Fibroblast of peridontal ligament (primary cell): Measurements from ENCODE around the gene SLC25A27.

Source experiments
- DNase-seq: peaks from one replicate; pipeline ENCODE4 v3.0.0-alpha.2; 2010; ENCODE audit errors: extremely low read depth

SLC25A27 gene

DNA sequence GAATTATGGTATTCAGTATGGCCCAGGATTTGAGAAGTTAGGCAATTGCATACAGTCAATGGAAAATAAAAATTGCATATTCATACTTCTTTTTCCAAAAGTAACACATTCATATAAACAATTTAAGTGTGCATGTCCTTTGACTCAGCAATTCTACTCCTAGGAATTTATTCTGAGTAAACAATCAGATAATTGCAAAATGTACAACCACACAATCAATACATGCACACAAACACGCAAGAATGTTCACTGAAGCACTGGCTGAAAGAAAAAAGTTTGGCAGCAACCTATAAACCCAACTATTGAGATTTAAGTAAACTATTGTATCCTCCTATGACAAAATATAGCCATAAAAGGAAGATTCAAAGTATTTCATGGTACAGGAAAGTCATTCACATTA lies 1.8 kb upstream of the SLC25A27 start:
- peak; percentile 90 for DNase-seq

DNA sequence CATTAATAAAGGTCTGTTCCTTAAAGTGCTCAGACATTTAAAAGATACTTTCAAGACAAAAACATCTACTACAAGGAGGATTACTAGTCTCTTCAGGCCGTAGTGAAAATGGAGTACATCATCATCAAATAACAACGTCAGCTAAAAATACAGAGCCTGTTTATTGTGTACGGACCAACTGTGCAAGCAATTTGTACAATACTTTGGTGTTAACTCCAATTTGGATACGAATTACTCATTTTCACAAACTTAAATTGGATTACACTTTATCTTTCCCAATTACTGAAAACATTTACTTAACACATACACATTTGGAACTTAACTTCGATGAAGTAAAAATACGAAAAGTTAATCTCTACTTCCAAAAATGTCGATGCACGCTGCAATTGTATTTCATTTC lies 959 bp upstream of the SLC25A27 start:
- peak; percentile 6 for DNase-seq

DNA sequence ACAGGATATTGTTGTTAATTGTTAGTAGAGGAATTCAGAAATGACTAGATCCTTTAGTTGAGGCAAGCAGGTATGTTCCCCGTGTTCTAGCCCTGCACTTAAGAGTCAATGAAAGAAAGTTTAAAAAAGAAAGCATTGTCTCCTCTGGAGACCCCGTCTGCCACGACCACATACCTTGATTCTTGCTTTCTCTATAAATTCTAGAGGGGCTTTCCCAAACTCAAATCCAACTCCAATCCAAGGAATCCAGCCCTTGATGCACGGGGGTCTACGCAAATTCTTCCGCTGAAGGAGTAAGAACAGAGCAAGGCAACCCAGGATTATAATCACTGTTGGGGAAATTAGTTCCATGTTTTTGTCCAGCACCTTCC lies 558 bp upstream of the SLC25A27 start:
- no peak for DNase-seq

DNA sequence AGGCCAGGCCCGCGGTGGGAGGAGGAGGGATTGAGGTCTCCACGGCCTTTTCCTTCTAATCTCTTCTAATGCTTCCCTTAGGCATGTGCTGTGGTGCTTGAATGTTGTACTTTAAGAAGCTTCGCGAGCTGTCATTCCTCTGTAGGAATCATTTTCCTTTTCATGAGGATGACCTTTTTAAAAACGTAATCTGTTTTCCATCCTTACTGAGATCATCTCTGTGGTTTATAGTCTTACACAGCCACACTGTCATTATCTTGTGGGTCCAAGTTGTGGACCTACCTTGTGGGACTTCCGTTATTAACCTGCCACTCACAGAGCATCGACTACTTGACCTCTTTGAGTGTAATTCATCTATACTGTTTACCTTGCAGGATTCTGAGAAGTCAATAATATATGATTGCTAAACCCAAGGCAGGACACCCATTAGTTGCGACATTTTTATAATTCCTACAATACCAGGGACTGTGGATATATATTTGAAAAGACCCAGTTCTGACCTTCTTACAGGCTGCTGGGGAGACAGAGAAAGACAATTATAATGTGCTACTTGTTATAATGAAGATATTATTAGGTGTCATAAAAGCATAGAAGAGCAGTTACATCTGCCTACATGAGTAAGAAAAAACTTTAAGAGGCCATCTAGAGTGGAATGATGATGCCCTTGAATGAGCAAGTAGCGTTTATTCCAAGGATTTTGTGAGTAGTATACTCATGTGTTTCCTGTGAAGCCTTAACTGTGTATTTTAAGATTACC lies 842 bp downstream of the SLC25A27 start:
- peak; percentile 25 for DNase-seq

DNA sequence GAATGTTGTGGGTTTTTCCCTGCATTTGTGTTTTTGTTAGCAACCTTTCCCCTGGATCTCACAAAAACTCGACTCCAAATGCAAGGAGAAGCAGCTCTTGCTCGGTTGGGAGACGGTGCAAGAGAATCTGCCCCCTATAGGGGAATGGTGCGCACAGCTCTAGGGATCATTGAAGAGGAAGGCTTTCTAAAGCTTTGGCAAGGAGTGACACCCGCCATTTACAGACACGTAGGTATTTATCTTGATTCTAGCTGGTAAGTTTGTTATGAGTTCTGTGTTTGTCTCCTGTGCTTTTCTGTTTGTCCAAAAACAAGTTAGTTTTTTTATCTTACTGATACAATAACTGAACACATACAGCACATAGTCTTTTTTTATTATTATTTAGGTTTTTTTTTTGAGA lies 3.0 kb downstream of the SLC25A27 start:
- DNase-seq: no peak

DNA sequence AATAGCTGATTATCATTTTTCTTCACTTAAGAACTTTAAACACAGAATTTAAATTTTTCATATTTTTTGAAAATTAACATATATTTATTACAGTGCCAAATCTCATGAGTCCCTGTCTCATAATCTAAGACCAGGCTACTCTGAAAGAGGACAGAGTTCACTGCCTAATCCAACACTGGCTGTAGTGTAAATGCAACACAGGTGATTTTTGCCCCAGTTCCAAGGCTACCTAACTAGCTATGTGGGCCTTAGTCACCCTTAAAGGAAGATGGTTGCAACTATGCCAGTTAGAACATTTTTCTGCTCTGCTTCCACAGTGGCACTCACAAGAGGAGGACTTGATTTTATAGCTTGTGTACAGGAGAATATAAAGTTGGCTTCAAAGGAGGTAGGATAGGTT lies 4.9 kb downstream of the SLC25A27 start:
- no peak for DNase-seq

DNA sequence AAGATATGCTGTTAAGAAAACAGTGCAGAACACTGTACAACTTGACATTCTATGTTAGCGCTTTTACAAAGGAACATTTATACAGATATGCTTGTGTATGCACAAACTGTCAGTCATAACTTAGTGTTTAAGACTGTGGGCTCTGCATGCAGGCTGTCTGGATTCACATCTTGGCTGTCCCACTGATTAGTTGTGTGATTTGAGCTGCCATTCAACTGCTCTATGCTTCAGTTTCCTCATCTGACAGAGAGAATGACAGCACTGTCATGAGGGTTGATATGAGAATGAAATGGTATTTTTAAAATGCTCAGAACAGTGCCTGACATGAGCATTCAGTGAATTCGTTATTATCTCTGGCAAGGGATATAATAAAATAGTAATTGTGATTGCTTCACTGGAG lies 8.7 kb downstream of the SLC25A27 start:
- no peak for DNase-seq

DNA sequence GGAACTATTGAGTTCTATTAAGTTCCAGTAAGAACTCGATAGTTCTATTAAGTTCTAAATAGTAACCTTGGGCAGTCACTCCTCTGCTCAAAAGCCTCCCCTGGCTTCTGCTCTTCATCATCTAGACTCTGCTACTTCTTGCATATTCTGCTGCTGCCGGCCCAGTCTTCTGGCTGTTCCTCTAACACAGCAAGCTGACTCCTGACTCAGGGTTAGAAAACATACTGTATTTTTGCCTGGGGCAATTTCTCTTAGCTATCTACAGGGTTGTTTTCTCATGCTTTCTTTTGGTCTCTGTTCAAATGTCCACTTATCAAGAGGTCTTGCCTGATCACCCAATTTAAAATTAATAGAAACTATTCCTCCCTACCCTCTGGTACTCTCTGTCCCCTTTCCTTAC lies 14.6 kb downstream of the SLC25A27 start:
- DNase-seq: no peak

DNA sequence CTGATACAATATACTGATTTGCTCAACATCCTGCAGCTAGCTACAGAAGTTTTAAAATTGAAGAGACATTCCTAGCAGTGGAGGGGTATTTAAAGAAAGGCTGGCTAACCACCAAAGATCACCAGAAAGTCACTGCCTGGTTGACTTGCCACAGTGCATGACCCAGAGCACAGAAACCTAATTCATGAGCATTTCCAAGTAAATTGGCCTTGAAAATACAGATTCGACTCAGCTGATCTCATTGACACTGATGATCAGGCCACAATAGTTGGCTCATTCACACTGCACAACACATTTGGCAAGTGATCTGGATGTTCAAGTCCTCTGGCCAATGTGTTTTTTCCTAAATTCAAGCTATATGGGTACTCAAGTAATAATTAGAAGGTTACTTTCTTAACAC lies 21.6 kb downstream of the SLC25A27 start:
- DNase-seq: no peak

DNA sequence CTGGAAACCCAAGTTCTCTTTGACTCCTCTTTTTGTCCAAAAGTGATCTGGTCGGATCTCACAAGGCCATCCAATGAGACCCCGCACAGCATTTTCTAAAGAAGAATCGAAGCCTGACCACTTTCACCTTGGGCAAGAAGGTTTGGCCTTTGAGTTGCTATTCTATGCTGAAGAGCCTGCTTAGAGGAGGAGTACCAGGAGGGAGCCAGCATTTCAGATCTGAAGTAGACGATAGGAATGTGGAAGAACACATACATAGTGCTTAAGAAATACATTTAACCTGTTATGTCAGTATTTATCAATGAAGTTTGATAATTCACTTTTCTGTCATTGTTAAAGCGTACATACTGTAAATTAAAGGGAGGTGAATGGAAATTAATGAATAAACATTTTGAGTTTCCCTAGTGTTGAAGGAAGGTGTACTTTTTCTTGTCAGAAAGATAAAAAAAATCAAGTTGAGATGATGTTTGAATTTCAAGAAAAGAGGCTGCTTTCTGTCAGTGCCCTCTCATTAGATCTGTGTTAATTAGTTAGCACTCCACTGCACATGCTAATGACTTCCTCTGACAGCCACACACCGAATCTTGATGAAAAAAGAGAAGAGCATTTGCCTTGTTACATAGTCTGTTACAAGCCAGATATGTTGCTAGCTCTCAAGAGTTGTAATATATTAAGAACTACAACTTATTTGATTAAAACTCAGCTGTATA lies 24.0 kb downstream of the SLC25A27 start:
- DNase-seq: no peak

DNA sequence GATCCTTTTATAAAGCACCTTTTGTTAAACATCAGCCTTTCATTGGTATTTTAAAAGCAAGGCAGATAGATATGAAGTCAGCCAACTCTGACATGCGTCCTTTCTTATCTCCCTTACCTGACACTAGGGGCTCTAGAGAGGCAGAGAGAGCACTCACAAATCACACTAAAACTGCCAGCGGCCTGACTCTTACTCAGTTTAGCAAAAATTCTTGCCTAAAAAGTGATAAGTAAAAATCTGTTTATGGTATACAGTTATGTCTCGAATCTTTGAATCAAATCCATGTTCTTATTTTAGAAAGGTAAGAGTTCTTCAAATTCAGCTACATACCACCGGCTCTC lies 24.5 kb downstream of the SLC25A27 start:
- no peak for DNase-seq

DNA sequence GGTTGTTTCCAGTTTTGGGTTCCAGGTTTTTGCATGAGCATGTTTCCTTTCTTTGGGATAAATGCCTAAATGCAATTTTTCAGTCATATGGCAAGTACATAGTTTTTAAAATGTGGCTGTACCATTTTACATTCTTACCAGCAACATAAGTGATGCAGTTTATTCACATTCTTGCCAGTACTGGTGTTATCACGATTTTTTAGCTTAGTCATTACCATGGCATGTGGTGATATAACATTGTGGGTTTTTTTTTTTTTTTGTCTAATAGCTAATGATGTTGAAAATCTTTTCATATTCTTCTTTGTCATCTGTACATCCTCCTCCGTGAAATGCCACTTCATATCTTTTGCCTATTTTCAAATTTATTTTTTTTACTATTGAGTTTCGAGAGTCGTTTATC lies 32.0 kb downstream of the SLC25A27 start:
- peak; percentile 27 for DNase-seq

DNA sequence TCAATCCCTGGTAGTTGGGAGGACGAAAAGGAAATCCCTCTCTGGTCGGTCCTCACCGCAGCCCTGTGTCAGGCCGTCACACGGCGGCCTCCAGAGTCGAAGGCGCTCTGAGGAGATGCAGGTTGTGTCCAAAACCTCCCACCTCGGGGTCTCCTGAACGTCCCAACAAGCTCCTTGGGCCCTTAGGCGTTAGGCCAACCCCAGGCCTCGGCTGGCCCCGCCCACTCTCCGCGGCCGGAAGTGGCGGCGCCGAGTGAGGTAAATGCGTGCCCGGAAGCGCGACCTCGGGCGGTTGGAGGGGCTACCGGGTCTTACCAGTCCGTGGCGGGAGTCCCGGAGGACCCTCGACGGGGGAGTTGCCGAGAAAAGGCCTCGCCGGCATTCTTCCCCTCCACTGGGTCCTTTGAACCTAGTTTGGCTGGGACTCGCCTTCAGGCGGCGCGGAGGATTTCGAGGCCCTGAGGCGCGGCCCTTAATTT lies 34.9 kb downstream of the SLC25A27 start, which contains the start of gene TDRD6:
TDRD6 (plus strand) TSS at position 267 of the 479 bp plus-strand sequence. CDS start 244 bp downstream, outside the sequence.
- DNase-seq: no peak

DNA sequence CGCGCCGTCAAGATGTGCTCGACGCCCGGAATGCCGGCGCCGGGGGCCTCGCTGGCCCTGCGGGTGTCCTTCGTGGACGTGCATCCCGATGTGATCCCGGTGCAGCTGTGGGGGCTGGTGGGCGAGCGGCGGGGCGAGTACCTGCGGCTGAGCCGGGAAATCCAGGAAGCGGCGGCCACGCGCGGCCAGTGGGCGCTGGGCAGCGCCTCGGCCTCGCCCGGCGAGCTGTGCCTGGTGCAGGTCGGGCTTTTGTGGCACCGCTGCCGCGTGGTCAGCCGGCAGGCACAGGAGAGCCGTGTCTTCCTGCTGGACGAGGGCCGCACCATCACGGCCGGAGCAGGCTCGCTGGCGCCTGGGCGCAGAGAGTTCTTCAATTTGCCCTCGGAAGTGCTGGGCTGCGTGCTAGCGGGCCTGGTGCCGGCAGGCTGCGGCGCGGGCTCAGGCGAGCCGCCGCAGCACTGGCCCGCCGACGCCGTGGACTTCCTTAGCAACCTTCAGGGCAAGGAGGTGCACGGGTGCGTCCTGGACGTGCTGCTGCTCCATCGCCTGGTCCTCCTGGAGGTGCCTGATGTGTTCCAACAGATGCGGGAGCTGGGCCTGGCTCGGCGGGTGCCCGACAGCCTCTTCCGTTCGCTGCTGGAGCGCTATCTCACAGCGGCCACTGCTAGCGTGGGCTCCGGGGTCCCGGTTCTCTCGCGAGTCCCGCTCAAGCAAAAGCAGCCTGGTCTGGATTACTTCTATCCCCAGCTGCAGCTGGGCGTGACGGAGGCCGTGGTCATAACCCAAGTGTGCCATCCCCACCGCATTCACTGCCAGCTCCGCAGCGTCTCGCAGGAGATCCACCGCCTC lies 35.6 kb downstream of the SLC25A27 start:
- no peak for DNase-seq

DNA sequence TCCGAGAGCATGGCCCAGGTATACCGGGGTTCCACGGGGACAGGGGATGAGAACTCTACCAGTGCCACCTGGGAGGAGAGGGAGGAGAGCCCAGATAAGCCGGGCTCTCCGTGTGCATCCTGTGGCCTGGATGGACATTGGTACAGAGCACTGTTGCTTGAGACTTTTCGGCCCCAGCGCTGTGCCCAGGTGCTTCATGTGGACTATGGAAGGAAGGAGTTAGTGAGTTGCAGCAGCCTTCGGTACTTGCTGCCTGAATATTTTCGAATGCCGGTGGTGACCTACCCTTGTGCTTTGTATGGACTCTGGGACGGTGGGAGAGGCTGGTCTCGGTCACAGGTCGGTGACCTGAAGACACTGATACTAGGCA lies 36.2 kb downstream of the SLC25A27 start:
- DNase-seq: no peak

DNA sequence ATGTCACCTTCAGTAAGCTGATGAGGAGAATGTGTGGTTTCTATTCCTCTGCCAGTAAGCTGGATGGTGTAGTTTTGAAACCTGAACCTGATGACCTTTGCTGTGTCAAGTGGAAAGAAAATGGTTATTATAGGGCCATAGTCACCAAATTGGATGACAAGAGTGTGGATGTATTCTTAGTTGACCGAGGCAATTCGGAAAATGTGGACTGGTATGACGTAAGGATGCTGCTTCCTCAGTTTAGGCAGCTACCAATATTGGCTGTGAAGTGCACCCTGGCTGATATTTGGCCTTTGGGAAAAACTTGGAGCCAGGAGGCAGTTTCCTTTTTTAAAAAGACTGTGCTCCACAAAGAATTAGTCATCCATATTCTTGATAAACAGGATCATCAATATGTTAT lies 36.9 kb downstream of the SLC25A27 start:
- DNase-seq: no peak

DNA sequence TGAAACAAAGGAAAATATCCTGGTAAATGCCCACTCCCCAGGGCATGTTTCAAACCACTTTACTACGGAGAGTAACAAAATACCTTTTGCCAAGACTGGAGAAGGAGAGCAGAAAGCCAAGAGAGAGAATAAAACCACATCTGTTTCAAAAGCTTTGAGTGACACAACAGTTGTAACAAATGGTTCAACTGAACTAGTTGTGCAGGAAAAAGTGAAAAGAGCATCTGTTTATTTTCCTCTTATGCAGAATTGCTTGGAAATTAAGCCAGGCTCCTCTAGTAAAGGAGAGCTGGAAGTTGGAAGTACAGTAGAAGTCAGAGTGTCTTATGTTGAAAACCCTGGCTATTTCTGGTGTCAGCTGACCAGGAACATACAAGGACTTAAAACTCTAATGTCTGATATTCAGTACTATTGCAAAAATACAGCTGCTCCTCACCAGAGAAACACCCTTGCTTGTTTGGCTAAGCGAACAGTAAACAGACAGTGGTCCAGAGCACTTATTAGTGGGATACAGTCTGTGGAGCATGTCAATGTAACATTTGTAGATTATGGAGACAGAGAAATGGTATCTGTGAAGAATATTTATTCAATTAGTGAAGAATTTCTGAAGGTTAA lies 37.5 kb downstream of the SLC25A27 start:
- no peak for DNase-seq

DNA sequence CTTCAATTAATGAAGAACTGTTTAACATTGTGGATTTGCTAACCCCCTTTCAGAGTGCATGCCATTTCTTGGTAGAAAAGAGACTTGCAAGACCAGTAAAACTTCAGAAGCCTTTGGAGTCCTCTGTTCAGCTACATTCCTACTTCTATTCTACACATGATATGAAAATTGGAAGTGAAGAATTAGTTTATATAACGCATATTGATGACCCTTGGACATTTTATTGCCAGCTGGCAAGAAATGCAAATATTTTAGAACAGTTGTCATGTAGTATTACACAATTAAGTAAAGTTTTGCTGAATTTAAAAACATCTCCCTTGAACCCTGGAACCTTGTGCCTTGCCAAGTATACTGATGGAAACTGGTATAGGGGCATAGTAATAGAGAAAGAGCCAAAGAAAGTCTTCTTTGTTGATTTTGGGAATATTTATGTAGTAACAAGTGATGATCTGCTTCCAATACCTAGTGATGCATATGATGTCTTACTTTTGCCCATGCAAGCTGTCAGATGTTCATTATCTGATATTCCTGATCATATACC lies 38.2 kb downstream of the SLC25A27 start:
- DNase-seq: no peak

DNA sequence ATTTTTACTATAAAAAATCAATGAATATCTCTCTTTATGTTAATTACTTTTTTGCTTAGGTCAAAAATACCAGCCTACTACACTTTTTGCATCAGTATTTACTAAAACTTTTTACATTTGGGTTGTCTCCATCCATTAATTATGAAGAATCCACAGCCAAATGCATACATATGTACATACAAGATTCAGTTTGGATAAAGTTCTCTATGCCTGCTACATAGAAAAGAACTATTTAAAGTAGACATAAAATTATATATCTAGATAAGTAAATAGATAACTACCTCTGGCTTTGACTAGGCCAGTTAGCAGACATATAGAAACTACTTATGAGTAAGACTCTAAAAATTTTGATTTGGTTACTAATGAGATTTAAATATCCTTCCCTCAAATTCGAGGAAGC lies 47.2 kb downstream of the SLC25A27 start:
- no peak for DNase-seq

DNA sequence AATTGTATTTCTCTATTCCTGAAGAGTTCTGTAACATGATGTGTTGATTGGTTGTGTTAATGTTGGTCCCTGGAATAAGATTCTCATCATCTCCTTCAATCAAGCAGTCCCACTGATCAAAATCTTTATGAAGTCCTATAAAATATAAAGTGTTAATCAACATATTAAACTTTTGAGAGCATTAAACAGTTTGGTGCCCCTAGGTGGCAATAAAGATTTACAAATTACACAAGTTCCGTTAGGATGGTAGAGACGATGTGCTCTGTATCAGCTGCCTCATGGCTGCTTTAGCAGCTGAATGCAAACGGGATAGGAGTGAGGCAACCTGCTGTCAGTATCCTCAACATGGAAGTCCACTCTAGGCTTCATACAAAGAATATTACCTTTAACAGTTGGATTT lies 51.8 kb downstream of the SLC25A27 start:
- peak; percentile 4 for DNase-seq

DNA sequence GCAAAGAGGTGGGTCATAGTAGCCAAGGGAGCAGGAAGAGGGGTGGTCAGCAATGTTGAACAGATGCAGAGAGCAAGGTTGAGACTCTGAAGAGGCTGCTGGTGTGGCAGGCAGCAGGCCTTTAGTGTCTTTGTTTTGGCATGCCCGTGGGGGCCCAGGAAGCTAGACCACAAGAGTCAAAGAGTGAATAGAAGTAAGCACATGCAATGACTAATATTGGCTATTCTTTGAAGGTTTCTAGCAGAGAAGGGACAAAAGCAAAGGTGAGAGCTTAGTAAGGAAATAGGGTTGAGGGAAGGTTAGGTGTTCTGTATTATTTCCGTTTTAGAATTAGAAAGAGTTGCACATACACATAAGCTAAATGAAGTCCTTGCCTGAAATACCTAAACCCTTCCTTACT lies 53.7 kb downstream of the SLC25A27 start:
- DNase-seq: no peak

DNA sequence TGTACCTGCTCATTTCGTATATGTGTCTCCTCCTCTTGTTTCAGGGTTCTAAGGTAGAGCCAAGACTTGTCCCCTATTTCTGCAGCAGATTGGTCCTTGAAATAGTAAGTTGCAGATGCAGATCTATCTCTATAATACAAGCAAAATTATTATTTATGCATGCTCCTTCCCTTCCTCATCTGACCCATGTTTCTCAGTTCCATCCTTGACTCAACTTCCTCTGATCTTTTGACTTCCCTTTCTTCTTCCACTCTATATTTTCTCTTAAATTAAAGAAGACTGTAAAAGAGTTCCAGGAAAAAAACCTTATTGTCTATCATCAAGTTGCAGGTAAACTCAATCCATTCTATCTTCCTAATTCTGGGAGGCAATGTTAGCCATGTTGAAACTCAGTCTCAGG lies 58.7 kb downstream of the SLC25A27 start:
- DNase-seq: no peak
